SU-DHL-6 (cell line): Measurements from ENCODE around the gene AGTR1.

ENCODE experiments used
- EZH2phosphoT487 ChIP-seq: fragments of 200-600 bp; sonication (generic), shearing (Covaris generic); conservative IDR thresholded peaks from 2 replicates; pipeline ENCODE4 v1.6.1; 2018; ENCODE audit warnings: mild to moderate bottlenecking, antibody characterized with exemption, low read length, moderate library complexity, mixed read lengths
- TF ChIP-seq, protein P1 (sequence below): fragments of 200-600 bp; sonication (generic); IDR thresholded peaks from one replicate; pipeline ENCODE4 v1.5.1; 2017; ENCODE audit warnings: antibody characterized with exemption, mild to moderate bottlenecking, low read length, moderate library complexity; ENCODE audit not compliant: insufficient read depth, poor library complexity, severe bottlenecking

DNA sequence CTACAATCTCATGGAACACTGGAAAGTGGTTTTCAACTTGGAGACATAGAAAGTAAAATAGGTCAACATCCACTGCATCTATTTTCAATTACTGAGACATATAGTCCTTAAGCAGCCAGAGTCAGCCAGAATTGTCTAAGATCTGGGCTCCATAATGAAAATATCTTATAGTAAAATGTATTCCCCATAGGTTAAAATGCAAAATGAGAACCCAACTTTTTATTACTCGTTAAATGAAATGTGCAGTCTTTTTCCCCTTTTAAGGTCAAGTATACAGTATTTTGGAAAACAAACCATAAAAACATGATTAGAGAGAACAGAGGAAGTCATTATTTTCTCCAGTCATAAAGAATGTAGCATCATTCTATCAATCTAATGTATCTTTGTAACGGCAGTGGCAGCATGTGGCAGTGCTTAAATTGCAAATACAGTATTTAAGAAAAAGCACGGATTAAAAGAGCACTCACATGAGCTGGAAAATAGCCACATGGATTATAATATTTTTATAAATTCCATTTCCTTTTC is 65.5 kb downstream of the AGTR1 start:
- TF ChIP-seq, protein P1, sequence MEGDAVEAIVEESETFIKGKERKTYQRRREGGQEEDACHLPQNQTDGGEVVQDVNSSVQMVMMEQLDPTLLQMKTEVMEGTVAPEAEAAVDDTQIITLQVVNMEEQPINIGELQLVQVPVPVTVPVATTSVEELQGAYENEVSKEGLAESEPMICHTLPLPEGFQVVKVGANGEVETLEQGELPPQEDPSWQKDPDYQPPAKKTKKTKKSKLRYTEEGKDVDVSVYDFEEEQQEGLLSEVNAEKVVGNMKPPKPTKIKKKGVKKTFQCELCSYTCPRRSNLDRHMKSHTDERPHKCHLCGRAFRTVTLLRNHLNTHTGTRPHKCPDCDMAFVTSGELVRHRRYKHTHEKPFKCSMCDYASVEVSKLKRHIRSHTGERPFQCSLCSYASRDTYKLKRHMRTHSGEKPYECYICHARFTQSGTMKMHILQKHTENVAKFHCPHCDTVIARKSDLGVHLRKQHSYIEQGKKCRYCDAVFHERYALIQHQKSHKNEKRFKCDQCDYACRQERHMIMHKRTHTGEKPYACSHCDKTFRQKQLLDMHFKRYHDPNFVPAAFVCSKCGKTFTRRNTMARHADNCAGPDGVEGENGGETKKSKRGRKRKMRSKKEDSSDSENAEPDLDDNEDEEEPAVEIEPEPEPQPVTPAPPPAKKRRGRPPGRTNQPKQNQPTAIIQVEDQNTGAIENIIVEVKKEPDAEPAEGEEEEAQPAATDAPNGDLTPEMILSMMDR: no peak
- TF ChIP-seq EZH2phosphoT487: no peak
